GM18502 (cell line): Measurements from ENCODE around the gene C19orf12.
"Not testable (repeated sequence)": the region's sequence is repeated elsewhere in the genome, so short reads cannot be mapped to it uniquely, and the experiment has no call there.

Source experiments
- ATAC-seq: cut with Tn5 transposase; IDR thresholded peaks from one replicate; pipeline ENCODE4 v1.9.1; 2021; ENCODE audit warnings: mild to moderate bottlenecking; ENCODE audit not compliant: unreplicated experiment, poor library complexity

C19orf12 gene

GRCh38 chr19:29678484-29679106, 36.5 kb downstream of the C19orf12 start:
- no peak for ATAC-seq

GRCh38 chr19:29677001-29677817, 37.9 kb downstream of the C19orf12 start:
- ATAC-seq = no peak

GRCh38 chr19:29676586-29676985, 38.5 kb downstream of the C19orf12 start:
- ATAC-seq = no peak

GRCh38 chr19:29675650-29676186, 39.3 kb downstream of the C19orf12 start:
- no peak for ATAC-seq

- ATAC-seq = no peak
Observed at GRCh38 chr19:29675120-29675649, 39.9 kb downstream of the C19orf12 start.

GRCh38 chr19:29674374-29675119, 40.5 kb downstream of the C19orf12 start:
- ATAC-seq = no peak

- ATAC-seq = no peak
Observed at GRCh38 chr19:29673451-29674371, 41.4 kb downstream of the C19orf12 start.

- ATAC-seq = peak; percentile 44
Observed at GRCh38 chr19:29672933-29673336, 42.1 kb downstream of the C19orf12 start.

GRCh38 chr19:29672319-29672932, 42.6 kb downstream of the C19orf12 start:
- no peak for ATAC-seq

- peak; percentile 74 for ATAC-seq
Observed at GRCh38 chr19:29671393-29672160, 43.5 kb downstream of the C19orf12 start.

GRCh38 chr19:29671026-29671392, 44.1 kb downstream of the C19orf12 start:
- not testable (repeated sequence) for ATAC-seq

GRCh38 chr19:29670255-29670654, 44.8 kb downstream of the C19orf12 start:
- ATAC-seq = no peak

- no peak for ATAC-seq
Observed at GRCh38 chr19:29668746-29669609, 46.1 kb downstream of the C19orf12 start.

GRCh38 chr19:29667901-29668341, 47.1 kb downstream of the C19orf12 start:
- no peak for ATAC-seq

GRCh38 chr19:29667387-29667783, 47.7 kb downstream of the C19orf12 start:
- ATAC-seq = no peak

GRCh38 chr19:29666578-29667386, 48.3 kb downstream of the C19orf12 start:
- ATAC-seq = no peak
